Aorta (tissue), 5 donors: Measurements from ENCODE around the gene NR3C2. TPM values are rescaled to one million over a fixed set of nuclear protein-coding genes. Genes with fewer than 3 reads are reported as not detected.

ENCODE experiments used
- ATAC-seq: fragments of 200-7000 bp; cut with Tn5 transposase; one replicate; pipeline ENCODE4 v1.9.1; 2022; ENCODE audit warnings: moderate library complexity; ENCODE audit not compliant: low FRiP score
- DNase-seq, 2 donors: peaks; one replicate each; pipeline ENCODE4 v3.0.0-alpha.2; 2020
- H3K27ac ChIP-seq, 2 donors: one replicate each; pipeline ENCODE4 v1.5.1; 2013; ENCODE audit warnings: low read length in 2 of 2, mild to moderate bottlenecking in 2 of 2, moderate library complexity in 2 of 2, control low read depth in 1 of 2, inconsistent platforms in 1 of 2, low read depth in 1 of 2
- H3K27me3 ChIP-seq, 2 donors: one replicate each; pipeline ENCODE4 v1.6.1; 2013; ENCODE audit warnings: control low read depth in 1 of 2, low read length in 1 of 2, mild to moderate bottlenecking in 1 of 2, moderate library complexity in 1 of 2; ENCODE audit not compliant: insufficient read depth in 2 of 2, control insufficient read depth in 1 of 2
- H3K36me3 ChIP-seq, 2 donors: one replicate each; pipeline ENCODE4 v1.6.1; 2013; ENCODE audit warnings: control low read depth in 1 of 2, low read length in 1 of 2, mild to moderate bottlenecking in 1 of 2; ENCODE audit not compliant: insufficient read depth in 2 of 2, control insufficient read depth in 1 of 2
- H3K4me1 ChIP-seq, 2 donors: one replicate each; pipeline ENCODE4 v1.6.1; 2013; ENCODE audit warnings: low read length in 2 of 2, control low read depth in 1 of 2, mild to moderate bottlenecking in 1 of 2, moderate library complexity in 1 of 2; ENCODE audit not compliant: insufficient read depth in 2 of 2, control insufficient read depth in 1 of 2
- H3K4me3 ChIP-seq, 2 donors: one replicate each; pipeline ENCODE4 v1.5.1; 2013; ENCODE audit warnings: low read length in 2 of 2, control low read depth in 1 of 2, mild to moderate bottlenecking in 1 of 2
- H3K9me3 ChIP-seq: one replicate; pipeline ENCODE4 v1.6.1; 2013; ENCODE audit warnings: mild to moderate bottlenecking, low read length; ENCODE audit not compliant: control insufficient read depth
- WGBS, 2 donors: extraction: QIAGEN DNeasy Blood & Tissue Kit; methylation state at CpG; one replicate each; pipeline ENCODE4 v1.1.7; 2013; 5-methylcytosine and 5-hydroxymethylcytosine counted together
- intact Hi-C, 2 donors: fragments of 100-400 bp; cut with DNase I; formaldehyde crosslinking; loops; one replicate each; pipeline versions ENCODE4 v1.14.2 to v1.15.0; 2022
- polyA plus RNA-seq, 2 donors: library from polyadenylated mRNA; stranded (reverse); fragments of 200-250 nt; gene quantifications; one replicate each; pipeline ENCODE4 v1.2.3, GENCODE V29; 2013
- total RNA-seq, 2 donors: library from RNA; stranded (reverse); fragmentation: NEBNext Ultra II Directional; extraction: Animal tissue kit (Norgen Biotek cat#: 25700); gene quantifications; one replicate each; pipeline ENCODE4 v1.2.1, GENCODE V29; 2021
- donor health status: healthy with polysubstance abuse.
- donor health status: Bipolar disorder and iron deficiency.
- donor health status: DM: no; HTN: no; CAD: no.
- donor health status: DM: no; HTN: no; CAD: no.
- donor health status: DM: yes; HTN: yes; CAD: no.

NR3C2 gene
- total and polyA plus RNA-seq, 4 donors: 3.4 to 22.9 (median 6.9) TPM

DNA sequence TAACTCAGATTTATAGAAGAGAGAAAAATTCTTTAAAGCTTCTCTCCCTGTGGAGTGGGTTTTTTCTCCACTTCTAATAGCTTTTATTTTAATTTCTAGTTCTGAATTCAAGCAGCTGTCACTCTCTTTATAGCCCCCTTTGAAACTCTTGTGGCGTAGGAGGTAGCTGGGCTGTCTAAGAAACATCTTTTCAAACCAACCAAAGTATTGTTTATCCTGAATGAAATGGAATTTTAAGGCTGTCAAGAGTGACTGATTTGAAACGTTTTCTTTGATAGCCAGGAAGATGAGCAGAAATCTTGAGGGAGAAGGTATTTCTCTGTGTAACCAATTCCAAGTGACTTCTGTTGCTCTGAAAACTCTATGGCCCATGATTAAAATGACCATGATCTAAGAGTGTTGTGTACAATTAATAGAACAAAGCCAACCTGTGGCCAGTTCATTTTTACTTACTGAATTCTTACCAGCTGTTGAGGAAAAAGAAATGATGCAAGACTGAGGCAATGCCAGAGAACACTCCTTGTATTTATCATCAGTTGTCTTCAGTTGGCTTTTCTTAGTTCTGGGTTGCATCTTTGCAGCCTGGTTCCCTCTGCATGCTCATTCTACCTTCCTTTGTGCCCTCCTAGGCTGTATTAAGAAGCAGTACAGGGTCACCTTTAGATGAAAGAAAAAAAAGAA is 411.9 kb downstream of the NR3C2 start:
- Histone ChIP-seq H3K27me3 (no peaks in the 10 kb centered on the region), H3K27ac (no peak overlapping the region), H3K4me1 (peaks cover 0 to 2% of the 10 kb centered on the region in 2 donors), H3K4me3 (no peak overlapping the region), H3K9me3 (no peaks in the 10 kb centered on the region), H3K36me3 (peaks cover 0 to 2% of the 10 kb centered on the region in 2 donors)
- 78 to 81% methylated on average over 2 of the region's 2 CpGs for WGBS, 2 donors
- DNase-seq (no peak), ATAC-seq (no peak)
- intact Hi-C loops: no loop called here

DNA sequence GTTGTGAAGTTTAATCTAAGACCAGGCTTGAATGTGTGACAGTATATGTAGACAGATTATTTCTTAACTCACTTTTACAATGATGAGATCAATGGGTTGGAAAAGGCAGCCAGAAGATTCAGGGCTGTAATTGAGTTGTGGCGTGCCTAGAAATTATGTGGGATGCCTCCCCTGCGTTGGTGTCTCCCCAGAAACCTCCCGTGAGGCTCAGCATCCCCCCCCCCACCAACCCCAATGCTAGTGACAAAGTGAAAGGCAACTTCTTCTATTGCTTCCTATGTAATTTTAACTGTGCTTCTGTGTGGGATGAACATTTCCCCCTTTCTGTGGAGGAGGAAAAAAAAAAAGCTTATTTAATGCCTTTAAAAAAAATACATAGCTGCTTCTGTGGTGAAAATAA is 412.4 kb downstream of the NR3C2 start:
- peaks cover 0 to 2% of the 10 kb centered on the region in 2 donors for H3K4me1 ChIP-seq
- H3K36me3 ChIP-seq: peaks cover 0 to 2% of the 10 kb centered on the region in 2 donors
- DNase-seq: no peak
- intact Hi-C loops: no loop called here
- WGBS, 2 donors: 92 to 94% methylated on average over 3 of the region's 3 CpGs
- H3K27me3 ChIP-seq: no peaks in the 10 kb centered on the region
- no peak for ATAC-seq
- H3K9me3 ChIP-seq: no peaks in the 10 kb centered on the region
- no peak overlapping the region for H3K4me3 ChIP-seq
- no peak overlapping the region for H3K27ac ChIP-seq
